Mammary epithelial cell (primary cell): ENCODE measurements around the gene JADE2.

Experiments
- EZH2 ChIP-seq: IDR thresholded peaks from 2 replicates; pipeline ENCODE4 v1.6.1; 2012; ENCODE audit warnings: low read length, inconsistent platforms, borderline replicate concordance
- TF ChIP-seq, protein P1 (sequence below), 2 donors: IDR thresholded peaks in 1 of 2; conservative IDR thresholded peaks in 1 of 2; 2 replicates each; pipeline ENCODE4 v1.5.1; 2011 to 2012; ENCODE audit warnings: inconsistent platforms in 2 of 2, low read length in 2 of 2, mild to moderate bottlenecking in 2 of 2, control low read depth in 1 of 2, low read depth in 1 of 2; ENCODE audit not compliant: insufficient read depth in 1 of 2; ENCODE audit errors: extremely low read depth in 1 of 2

DNA sequence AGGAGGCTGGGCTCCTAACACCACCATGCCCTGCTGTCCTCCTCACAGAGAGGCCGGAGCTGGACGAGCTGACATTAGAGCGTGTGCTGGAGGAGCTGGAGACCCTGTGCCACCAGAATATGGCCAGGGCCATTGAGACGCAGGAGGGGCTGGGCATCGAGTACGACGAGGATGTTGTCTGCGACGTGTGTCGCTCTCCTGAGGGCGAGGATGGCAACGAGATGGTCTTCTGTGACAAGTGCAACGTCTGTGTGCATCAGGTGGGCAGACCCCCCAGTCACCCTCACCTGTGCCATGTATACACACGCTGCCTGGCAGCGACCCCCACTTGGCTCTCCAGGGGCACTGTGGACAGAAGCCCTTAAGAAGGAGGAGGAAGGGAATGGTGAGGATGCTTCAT lies 35.2 kb downstream of the JADE2 start:
- TF ChIP-seq, protein P1, sequence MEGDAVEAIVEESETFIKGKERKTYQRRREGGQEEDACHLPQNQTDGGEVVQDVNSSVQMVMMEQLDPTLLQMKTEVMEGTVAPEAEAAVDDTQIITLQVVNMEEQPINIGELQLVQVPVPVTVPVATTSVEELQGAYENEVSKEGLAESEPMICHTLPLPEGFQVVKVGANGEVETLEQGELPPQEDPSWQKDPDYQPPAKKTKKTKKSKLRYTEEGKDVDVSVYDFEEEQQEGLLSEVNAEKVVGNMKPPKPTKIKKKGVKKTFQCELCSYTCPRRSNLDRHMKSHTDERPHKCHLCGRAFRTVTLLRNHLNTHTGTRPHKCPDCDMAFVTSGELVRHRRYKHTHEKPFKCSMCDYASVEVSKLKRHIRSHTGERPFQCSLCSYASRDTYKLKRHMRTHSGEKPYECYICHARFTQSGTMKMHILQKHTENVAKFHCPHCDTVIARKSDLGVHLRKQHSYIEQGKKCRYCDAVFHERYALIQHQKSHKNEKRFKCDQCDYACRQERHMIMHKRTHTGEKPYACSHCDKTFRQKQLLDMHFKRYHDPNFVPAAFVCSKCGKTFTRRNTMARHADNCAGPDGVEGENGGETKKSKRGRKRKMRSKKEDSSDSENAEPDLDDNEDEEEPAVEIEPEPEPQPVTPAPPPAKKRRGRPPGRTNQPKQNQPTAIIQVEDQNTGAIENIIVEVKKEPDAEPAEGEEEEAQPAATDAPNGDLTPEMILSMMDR (conservative IDR thresholded peaks at IDR 0.05 in 1 of 2, IDR thresholded peaks at IDR 0.05 in 1 of 2; ENCODE audit: extremely low read depth in 1 of 2, insufficient read depth in 1 of 2, low read depth in 1 of 2, low read length in 2 of 2) = no peak
- TF ChIP-seq EZH2 = no peak
